K562 (cell line): ENCODE data around the gene PTH1R. TPM values are rescaled to one million over a fixed set of nuclear protein-coding genes. Genes with fewer than 3 reads are reported as not detected.

Experiments used
- DPF2 ChIP-seq: fragments of 450-650 bp; IDR thresholded peaks from 2 replicates; pipeline ENCODE4 v1.6.1; 2016
- HMG20B ChIP-seq: fragments of 250-450 bp; sonication (Bioruptor Pico); IDR thresholded peaks from 2 replicates; pipeline ENCODE4 v1.5.0; 2021; ENCODE audit warnings: mild to moderate bottlenecking
- HNRNPL ChIP-seq: fragments of 200-400 bp; formaldehyde crosslinking; IDR thresholded peaks from 2 replicates; pipeline ENCODE4 v1.6.1; 2017; ENCODE audit warnings: low read depth, mild to moderate bottlenecking, low read length
- L3MBTL2 ChIP-seq: fragments of 450-650 bp; IDR thresholded peaks from 2 replicates; pipeline ENCODE4 v1.6.1; 2016; ENCODE audit warnings: mild to moderate bottlenecking, moderate library complexity
- MAFK ChIP-seq: IDR thresholded peaks from 2 replicates; pipeline ENCODE4 v1.6.1; 2011; ENCODE audit warnings: low read length, improper control_type of control experiment
- MAZ ChIP-seq, 2 experiments: fragments of 450-650 bp in 1 of 2; sonication (generic) in 1 of 2; formaldehyde crosslinking; IDR thresholded peaks in 1 of 2; conservative IDR thresholded peaks in 1 of 2; 2 replicates each; pipeline versions ENCODE4 v1.4.0 to v1.5.0; 2020; ENCODE audit warnings: mild to moderate bottlenecking in 1 of 2, missing genetic modification reagents in 1 of 2
- MGA ChIP-seq: fragments of 450-650 bp; IDR thresholded peaks from 2 replicates; pipeline ENCODE4 v1.6.1; 2016; ENCODE audit warnings: mild to moderate bottlenecking, moderate library complexity
- NFYB ChIP-seq: IDR thresholded peaks from 2 replicates; pipeline ENCODE4 v1.6.1; 2011; ENCODE audit warnings: mild to moderate bottlenecking, moderate library complexity; ENCODE audit not compliant: insufficient read length; ENCODE audit errors: extremely low read depth
- RFX1 ChIP-seq: fragments of 450-650 bp; IDR thresholded peaks from 2 replicates; pipeline ENCODE4 v1.6.1; 2016; ENCODE audit warnings: mild to moderate bottlenecking, moderate library complexity
- SAFB ChIP-seq: fragments of 200-400 bp; formaldehyde crosslinking; IDR thresholded peaks from 2 replicates; pipeline ENCODE4 v1.6.1; 2017; ENCODE audit warnings: low read depth, low read length, borderline replicate concordance
- SIN3A ChIP-seq, 2 experiments: fragments of 150-350 bp in 1 of 2; IDR thresholded peaks; 2 replicates each; pipeline ENCODE4 v1.6.1; 2011 to 2016; ENCODE audit warnings: borderline replicate concordance in 2 of 2, low read depth in 2 of 2, low read length in 2 of 2, mild to moderate bottlenecking in 2 of 2, moderate library complexity in 2 of 2; ENCODE audit not compliant: control insufficient read depth in 1 of 2
- SRSF7 ChIP-seq: fragments of 200-400 bp; formaldehyde crosslinking; optimal IDR thresholded peaks from 2 replicates; pipeline ENCODE3; 2017; ENCODE audit warnings: mild to moderate bottlenecking, low read depth, low read length
- TGIF2 ChIP-seq: sonication (generic); formaldehyde crosslinking; IDR thresholded peaks from 2 replicates; pipeline ENCODE4 v1.8.1; 2022; ENCODE audit warnings: mild to moderate bottlenecking, missing genetic modification reagents, moderate library complexity
- ZNF511 ChIP-seq: sonication (generic); formaldehyde crosslinking; IDR thresholded peaks from 2 replicates; pipeline ENCODE4 v1.8.0; 2022; ENCODE audit warnings: mild to moderate bottlenecking, missing genetic modification reagents
- polyA plus RNA-seq, 8 experiments: library from polyadenylated mRNA; depleted of rRNA in 4 of 8; stranded (reverse) in 5 of 8; unstranded in 3 of 8; fragments of >200 nt; fragmentation: Nextera tagmentation in 2 of 8; fragmentation: Illumina TruSeq in 1 of 8; extraction: Ambion mirVana in 2 of 8; extraction: Trizol in 1 of 8; gene quantifications; 2 replicates each; pipeline versions ENCODE4 v1.2.1 to v1.2.3, GENCODE V29; 2011 to 2014; ENCODE audit warnings: inconsistent platforms in 1 of 8, missing spikeins in 1 of 8
- total RNA-seq, 7 experiments: library from RNA; depleted of rRNA in 6 of 7; stranded (reverse); fragments of >200 nt in 6 of 7; fragmentation: Illumina TruSeq in 2 of 7; extraction: Trizol in 2 of 7; gene quantifications; 2 replicates each; pipeline versions ENCODE4 v1.2.1 to v1.2.3, GENCODE V29; 2011 to 2021; ENCODE audit warnings: low replicate concordance in 1 of 7

PTH1R gene
- total and polyA plus RNA-seq, 9 of the 15 experiments (the other 6 are each of a cell fraction or from before 2014, with no cell fraction given): not detected

- TF ChIP-seq MGA (peak; percentile 83), HMG20B (CRISPR knock-in tag) (no peak), DPF2 (no peak), HNRNPL (peak; percentile 75; the same call in 1 of the 2 replicates), L3MBTL2 (peak; percentile 93), RFX1 (no peak), TGIF2 (CRISPR knock-in tag) (0 out of 2 replicates have a peak, but pooled peaks have one; percentile 19), NFYB (no peak), MAFK (no peak), ZNF511 (CRISPR knock-in tag) (peak; percentile 42; the same call in 1 of the 2 replicates), SAFB (peak; percentile 72; the same call in 1 of the 2 replicates), MAZ (CRISPR knock-in tag; conservative IDR thresholded peaks at IDR 0.05 in 1 of 2, IDR thresholded peaks at IDR 0.05 in 1 of 2) (peak; percentile 72 to 85; a peak in 3 of 4 replicates), SRSF7 (no peak), SIN3A (IDR thresholded peaks at IDR 0.05; ENCODE audit: borderline replicate concordance in 2 of 2, control insufficient read depth in 1 of 2, low read depth in 2 of 2, low read length in 2 of 2) (no peak)
These were observed 31.5 kb upstream of the PTH1R start (continued) for GRCh38 chr3:46845860-46846623.
